ENCODE results near the gene SLC10A7. TPM values are rescaled to one million over a fixed set of nuclear protein-coding genes. Genes with fewer than 3 reads are reported as not detected.
A peak's percentile ranks its signal among the peaks of the same experiment; 100 is the strongest.

Gene SLC10A7
- total and polyA plus RNA-seq, 12 donors = 1.7 to 27.5 (median 13.0) TPM

GRCh38 chr4:146252969-146253611 lies 268.6 kb downstream of the SLC10A7 start:
- no peak for DNase-seq
- H3K27ac ChIP-seq = no peak overlapping the region
- intact Hi-C loops (cut with DNase I) = no loop called here

GRCh38 chr4:146247356-146247755 lies 274.4 kb downstream of the SLC10A7 start:
- intact Hi-C loops (cut with DNase I) = no loop called here
- no peaks in the 10 kb centered on the region for H3K9me3 ChIP-seq (replicated peaks in 1 of 3)
- 45 to 71% (median 53%) methylated on average over 2 of the region's 2 CpGs for WGBS, 4 donors
- no peak for TF ChIP-seq POLR2A (IDR thresholded peaks at IDR 0.05)
- TF ChIP-seq, protein P1, sequence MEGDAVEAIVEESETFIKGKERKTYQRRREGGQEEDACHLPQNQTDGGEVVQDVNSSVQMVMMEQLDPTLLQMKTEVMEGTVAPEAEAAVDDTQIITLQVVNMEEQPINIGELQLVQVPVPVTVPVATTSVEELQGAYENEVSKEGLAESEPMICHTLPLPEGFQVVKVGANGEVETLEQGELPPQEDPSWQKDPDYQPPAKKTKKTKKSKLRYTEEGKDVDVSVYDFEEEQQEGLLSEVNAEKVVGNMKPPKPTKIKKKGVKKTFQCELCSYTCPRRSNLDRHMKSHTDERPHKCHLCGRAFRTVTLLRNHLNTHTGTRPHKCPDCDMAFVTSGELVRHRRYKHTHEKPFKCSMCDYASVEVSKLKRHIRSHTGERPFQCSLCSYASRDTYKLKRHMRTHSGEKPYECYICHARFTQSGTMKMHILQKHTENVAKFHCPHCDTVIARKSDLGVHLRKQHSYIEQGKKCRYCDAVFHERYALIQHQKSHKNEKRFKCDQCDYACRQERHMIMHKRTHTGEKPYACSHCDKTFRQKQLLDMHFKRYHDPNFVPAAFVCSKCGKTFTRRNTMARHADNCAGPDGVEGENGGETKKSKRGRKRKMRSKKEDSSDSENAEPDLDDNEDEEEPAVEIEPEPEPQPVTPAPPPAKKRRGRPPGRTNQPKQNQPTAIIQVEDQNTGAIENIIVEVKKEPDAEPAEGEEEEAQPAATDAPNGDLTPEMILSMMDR (IDR thresholded peaks at IDR 0.05) = no peak
- H3K4me3 ChIP-seq = no peak overlapping the region
- peaks cover 11 to 26% of the 10 kb centered on the region in 2 donors for H3K4me1 ChIP-seq (replicated peaks in 1 of 2)
- H3K27me3 ChIP-seq = no peaks in the 10 kb centered on the region
- H3K27ac ChIP-seq = no peak overlapping the region
- DNase-seq = no peak
- no peaks in the 10 kb centered on the region for H3K36me3 ChIP-seq (replicated peaks in 1 of 2)

More at GRCh38 chr4:146252969-146253611, 268.6 kb downstream of the SLC10A7 start:
- TF ChIP-seq, protein P1 (IDR thresholded peaks at IDR 0.05) = no peak
- no peak for TF ChIP-seq POLR2A (IDR thresholded peaks at IDR 0.05)
- Histone ChIP-seq H3K4me3 (no peak overlapping the region), H3K4me1 (replicated peaks in 1 of 2) (no peaks in the 10 kb centered on the region), H3K36me3 (replicated peaks in 1 of 2) (no peaks in the 10 kb centered on the region), H3K27me3 (no peaks in the 10 kb centered on the region), H3K9me3 (replicated peaks in 1 of 3) (no peaks in the 10 kb centered on the region)
- WGBS, 4 donors = 89 to 94% (median 91%) methylated on average over 5 of the region's 5 CpGs

DNA sequence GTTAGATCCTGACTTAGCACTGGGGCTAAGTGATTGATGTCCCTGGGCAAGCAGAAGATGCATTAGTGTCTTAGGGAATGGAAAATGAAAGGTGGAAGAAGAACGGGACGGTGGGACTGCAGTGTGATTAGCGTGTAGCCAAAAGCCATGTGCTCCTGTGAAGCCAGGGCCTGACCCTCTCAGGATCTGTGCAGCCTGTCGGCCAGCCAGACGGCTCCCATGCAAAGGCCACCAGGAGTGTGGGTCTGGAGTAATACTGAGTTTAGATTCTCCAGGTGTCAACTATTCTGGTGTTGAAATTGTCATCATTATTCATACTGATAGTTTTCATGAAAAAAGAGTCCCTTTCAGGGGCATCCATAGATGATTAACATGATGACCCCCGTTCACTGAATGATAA lies 275.4 kb downstream of the SLC10A7 start:
- Histone ChIP-seq H3K36me3 (replicated peaks in 1 of 2) (no peaks in the 10 kb centered on the region), H3K27me3 (no peaks in the 10 kb centered on the region), H3K27ac (peak overlapping the region in 2 of 5 donors; percentile 23 to 35), H3K4me1 (replicated peaks in 1 of 2) (peaks cover 18 to 34% of the 10 kb centered on the region in 2 donors), H3K9me3 (replicated peaks in 1 of 3) (no peaks in the 10 kb centered on the region), H3K4me3 (no peak overlapping the region)
- no peak for TF ChIP-seq POLR2A (IDR thresholded peaks at IDR 0.05)
- TF ChIP-seq, protein P1 (IDR thresholded peaks at IDR 0.05) = no peak
- WGBS, 4 donors = 75 to 89% (median 85%) methylated on average over 5 to 6 of the region's 6 CpGs
- intact Hi-C loops (cut with DNase I) = no loop called here
- no peak for DNase-seq

DNA sequence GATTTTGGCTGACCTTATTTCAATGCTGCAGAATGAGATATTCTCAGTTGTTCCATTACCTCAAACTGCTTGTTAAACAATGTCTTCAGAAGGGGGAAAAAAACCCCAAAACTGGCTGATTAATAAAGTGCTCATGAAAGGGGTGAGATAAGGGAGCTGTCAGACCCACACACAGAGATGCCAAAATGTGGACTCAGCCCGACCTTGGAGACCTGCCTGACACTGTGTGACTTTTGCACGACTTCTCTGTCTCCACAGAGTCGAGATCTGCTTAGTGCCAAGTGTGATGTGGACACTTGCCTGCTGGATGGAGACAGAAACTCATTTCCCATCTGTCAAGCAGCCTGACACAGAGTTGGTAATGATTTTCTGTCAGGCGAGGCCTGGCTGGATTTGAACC lies 275.9 kb downstream of the SLC10A7 start:
- Histone ChIP-seq H3K36me3 (replicated peaks in 1 of 2) (no peaks in the 10 kb centered on the region), H3K27me3 (no peaks in the 10 kb centered on the region), H3K27ac (peak overlapping the region in 2 of 5 donors; percentile 23 to 35), H3K4me3 (no peak overlapping the region), H3K4me1 (replicated peaks in 1 of 2) (peaks cover 20 to 39% of the 10 kb centered on the region in 2 donors), H3K9me3 (replicated peaks in 1 of 3) (no peaks in the 10 kb centered on the region)
- 29 to 37% (median 35%) methylated on average over 2 to 4 of the region's 4 CpGs for WGBS, 4 donors
- DNase-seq = peak; percentile 44 to 82 (median 54)
- intact Hi-C loops (cut with DNase I) = no loop called here
- TF ChIP-seq, protein P1 (IDR thresholded peaks at IDR 0.05) = no peak
- TF ChIP-seq POLR2A (IDR thresholded peaks at IDR 0.05) = no peak

Measured in adrenal gland (tissue), 12 donors.